ENCODE results near the gene MAOA.
"Not testable (repeated sequence)": the region's sequence is repeated elsewhere in the genome, so short reads cannot be mapped to it uniquely, and the experiment has no call there.

MAOA gene

DNA sequence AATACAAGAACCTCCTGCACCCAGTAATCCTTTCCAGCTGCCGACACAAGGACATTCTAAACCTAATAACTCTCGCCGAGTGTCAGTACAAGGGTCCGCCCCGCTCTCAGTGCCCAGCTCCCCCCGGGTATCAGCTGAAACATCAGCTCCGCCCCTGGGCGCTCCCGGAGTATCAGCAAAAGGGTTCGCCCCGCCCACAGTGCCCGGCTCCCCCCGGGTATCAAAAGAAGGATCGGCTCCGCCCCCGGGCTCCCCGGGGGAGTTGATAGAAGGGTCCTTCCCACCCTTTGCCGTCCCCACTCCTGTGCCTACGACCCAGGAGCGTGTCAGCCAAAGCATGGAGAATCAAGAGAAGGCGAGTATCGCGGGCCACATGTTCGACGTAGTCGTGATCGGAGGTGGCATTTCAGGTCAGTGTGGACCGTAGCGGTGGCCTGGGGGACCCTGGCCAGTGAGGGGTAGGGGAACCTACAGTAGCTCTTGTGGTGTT, at the start of gene MAOA:
Gene MAOA (plus strand): TSS at position 295 of the 490 bp plus-strand sequence. CDS start 43 bp downstream, at position 338.
- DNase-seq = peak; percentile 67

DNA sequence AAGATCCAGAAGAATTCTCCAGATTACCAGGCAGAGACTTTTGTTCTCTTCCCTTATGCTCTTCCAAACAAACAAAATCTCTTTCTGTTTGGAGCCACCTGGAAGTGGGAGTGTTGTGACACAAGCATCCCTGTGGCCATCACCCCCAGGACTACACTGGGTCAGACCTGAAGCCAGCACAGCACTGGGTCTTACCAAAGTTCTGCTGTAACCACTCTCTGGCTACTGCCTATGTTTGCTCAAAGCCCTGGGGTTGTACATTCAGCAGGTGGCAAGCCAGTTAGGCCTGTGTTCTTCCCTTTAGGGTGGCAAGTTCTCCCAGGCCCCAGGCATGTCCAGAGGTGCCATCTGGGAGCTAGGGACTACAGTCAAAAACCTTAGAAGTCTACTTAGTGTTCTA, 43.7 kb upstream of the MAOA start:
- no peak for DNase-seq

DNA sequence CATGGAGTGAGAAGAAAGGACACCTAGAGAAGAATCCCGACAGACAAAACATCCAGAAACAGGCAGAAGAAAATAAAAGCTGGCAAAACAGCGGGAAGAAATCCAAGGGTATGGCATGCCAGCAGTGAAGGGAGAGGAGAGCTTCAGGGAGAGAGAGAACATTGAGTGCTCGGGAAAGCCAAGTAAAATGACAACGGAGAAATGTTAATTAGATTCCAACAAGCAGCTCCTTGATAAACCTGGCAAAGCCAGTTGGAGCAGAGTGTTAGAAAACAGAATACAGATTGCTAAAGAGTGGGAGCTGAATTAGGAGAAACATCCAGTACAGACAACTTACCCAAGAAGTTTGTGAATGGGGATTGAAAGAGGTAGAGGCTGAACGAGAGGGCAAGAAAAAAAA, 40.4 kb upstream of the MAOA start:
- DNase-seq = no peak

- DNase-seq = no peak
Measured at GRCh38 chrX:43618366-43619205, 37.5 kb upstream of the MAOA start.

- not testable (repeated sequence) for DNase-seq
Measured at GRCh38 chrX:43619861-43620260, 36.2 kb upstream of the MAOA start.

GRCh38 chrX:43627147-43627546, 29.0 kb upstream of the MAOA start:
- DNase-seq = no peak

GRCh38 chrX:43627669-43628068, 28.4 kb upstream of the MAOA start:
- no peak for DNase-seq

DNA sequence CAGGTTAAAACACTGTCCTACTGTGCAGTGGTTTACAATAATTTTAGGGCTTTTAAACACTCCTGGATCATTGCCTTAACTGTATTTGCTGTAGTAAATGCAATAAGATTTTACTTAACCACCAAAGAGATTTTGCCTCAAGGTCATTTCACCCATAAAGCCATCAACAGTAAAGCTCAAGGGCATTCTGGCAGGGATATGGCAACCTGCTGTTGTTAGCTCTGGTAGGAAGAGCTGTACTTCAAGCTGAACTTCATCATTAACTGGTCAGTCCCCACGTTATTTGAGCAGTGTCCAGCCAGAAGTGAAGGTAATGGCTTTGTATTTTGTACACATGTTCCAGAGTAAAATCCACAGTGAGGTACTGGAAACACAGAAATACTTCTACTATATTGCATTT, 26.9 kb upstream of the MAOA start:
- DNase-seq = no peak

GRCh38 chrX:43631841-43632240, 24.3 kb upstream of the MAOA start:
- no peak for DNase-seq

- no peak for DNase-seq
Measured at GRCh38 chrX:43633081-43633480, 23.0 kb upstream of the MAOA start.

DNA sequence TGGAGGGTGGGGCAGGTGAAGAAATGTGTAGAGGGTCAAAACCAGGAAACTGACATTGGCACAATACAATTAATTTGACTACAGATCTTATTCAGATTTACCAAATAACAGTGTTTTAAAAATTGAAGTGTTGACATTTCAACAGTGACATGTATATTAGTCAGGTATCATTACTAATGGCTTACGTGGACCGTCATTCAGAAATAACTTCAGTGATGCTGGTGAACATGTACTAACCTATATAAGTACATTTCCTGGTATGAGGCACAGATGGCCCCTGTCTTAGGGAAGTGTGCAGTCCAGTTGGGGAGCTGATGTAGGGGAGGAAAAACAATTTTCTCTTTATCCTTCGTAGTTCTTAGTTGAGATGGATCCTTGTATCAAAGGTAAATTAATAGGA, 22.3 kb upstream of the MAOA start:
- DNase-seq = no peak

- no peak for DNase-seq
Measured at GRCh38 chrX:43640482-43640881, 15.6 kb upstream of the MAOA start.

- no peak for DNase-seq
Measured at GRCh38 chrX:43641691-43642090, 14.4 kb upstream of the MAOA start.

DNA sequence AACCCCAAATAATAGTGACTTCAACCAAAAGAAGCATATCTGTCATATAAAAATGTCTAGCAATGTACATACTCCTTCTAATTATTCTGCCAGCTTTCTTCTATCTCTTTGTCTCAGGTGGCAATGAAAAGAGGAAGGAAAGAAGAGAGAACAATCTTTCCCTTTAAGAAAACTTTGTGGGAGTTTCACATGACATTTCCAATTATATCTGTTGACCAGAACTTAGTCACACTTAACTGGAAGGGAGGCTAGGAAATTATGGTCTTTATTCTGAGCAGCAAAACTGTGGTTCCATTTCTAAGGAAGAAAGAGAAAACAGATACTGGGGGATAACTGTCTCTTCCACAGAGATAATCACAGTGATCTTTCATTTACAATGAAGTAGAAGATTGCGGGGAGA, 12.9 kb upstream of the MAOA start:
- DNase-seq = no peak

GRCh38 chrX:43643662-43644061, 12.4 kb upstream of the MAOA start:
- no peak for DNase-seq

- DNase-seq = no peak
Measured at GRCh38 chrX:43644124-43644701, 11.9 kb upstream of the MAOA start.

DNA sequence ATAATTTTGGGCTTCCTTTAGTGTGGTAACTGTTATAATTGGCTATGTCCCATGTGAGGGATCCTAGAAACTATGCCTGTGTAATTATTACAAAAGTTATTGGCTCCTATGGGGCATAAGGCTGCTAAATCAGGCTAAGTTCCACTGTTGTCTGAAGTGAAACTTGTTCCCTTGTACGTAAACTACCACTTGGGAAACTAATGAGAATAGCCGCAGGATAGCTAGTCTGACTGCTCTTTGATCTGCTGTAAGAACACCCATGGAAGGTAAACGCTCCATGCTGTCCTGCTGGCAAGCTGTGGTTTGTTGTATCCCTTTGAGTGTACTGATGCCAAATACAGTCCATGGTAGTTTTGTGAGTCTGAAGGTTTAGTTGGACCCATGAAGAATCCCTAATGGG, 9.3 kb upstream of the MAOA start:
- no peak for DNase-seq

DNA sequence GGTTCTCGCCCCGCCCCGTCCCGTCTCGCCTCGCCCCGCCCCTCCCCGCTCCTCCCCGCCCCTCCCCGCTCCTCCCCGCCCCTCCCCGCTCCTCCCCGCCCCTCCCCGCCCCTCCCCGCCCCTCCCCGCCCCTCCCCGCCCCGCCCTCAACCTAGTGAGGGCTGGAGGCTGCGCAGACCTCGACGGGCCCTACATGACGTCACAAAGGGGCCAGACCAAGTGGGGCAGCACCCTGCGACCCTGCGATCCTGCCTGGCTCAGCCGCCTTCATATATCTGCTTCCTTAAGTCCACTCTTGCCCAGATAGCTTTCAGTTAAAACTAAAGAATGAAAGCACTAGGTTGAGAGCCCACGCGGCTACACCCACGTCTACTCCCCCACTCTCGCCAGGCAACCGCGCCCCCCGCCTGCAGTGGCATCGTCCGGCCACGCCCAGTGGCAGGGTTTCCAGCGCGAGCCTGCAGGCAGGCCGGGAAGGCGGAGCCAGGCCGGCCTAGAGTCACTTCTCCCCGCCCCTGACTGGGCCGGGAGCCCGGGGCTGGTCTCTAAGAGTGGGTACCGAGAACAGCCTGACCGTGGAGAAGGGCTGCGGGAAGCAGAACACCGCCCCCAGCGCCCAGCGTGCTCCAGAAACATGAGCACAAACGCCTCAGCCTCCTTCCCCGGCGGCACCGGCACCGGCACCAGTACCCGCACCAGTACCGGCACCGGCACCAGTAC, 1.5 kb upstream of the MAOA start:
- DNase-seq = peak; percentile 92

GRCh38 chrX:43655151-43656004, 721 bp upstream of the MAOA start:
- peak; percentile 68 for DNase-seq

- DNase-seq = no peak
Measured at GRCh38 chrX:43657671-43658070, 1.6 kb downstream of the MAOA start.

GRCh38 chrX:43661521-43662240, 5.6 kb downstream of the MAOA start:
- DNase-seq = no peak

- no peak for DNase-seq
Measured at GRCh38 chrX:43663173-43663572, 7.1 kb downstream of the MAOA start.

Data from activated CD8-positive, alpha-beta memory T cell treated with anti-CD3 and anti-CD28 coated beads for 24 hours (primary cell).